ENCODE data around the gene AFDN.
A peak's percentile ranks its signal among the peaks of the same experiment; 100 is the strongest.

The AFDN gene

DNA sequence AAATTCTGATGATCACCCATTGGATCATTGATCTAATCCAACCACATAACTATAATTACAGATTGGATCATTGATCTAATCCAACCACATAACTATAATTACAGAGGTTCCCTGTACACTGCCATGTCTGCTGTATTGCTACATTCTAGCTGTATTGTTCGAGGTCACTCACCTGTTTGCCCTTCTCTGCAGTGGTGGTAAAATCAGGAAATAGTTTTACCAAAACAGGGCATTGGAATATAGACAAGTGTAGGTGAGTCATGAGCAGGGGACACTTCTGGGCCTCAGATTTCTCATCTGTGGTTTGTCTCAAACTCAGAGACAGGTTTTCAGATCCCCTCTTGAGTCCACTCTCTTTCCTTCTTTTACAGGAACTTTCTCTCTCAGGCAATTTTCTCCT lies 9.0 kb upstream of the AFDN start:
- DNase-seq (ENCODE audit: low read depth), result no peak

DNA sequence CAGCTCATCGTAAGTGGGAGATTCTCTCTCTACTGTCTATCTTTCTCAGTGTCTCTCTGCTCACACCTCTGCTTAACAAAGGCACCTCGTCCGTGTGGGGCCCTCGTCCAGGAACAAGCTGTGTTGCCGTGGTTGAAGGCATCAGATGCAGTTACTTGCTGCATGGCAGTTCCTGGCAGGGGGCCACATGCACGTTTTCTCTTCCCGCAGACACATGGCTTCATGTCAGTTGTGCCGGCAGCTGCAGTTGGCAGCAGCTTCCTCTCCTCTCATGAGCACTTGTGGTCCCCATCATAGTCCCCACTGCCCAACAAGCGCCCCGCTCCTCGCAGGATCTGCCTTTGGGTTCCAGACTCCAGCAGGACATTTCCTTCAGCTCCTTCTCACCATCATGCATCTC lies 7.1 kb upstream of the AFDN start:
- no peak for DNase-seq (ENCODE audit: low read depth)

DNA sequence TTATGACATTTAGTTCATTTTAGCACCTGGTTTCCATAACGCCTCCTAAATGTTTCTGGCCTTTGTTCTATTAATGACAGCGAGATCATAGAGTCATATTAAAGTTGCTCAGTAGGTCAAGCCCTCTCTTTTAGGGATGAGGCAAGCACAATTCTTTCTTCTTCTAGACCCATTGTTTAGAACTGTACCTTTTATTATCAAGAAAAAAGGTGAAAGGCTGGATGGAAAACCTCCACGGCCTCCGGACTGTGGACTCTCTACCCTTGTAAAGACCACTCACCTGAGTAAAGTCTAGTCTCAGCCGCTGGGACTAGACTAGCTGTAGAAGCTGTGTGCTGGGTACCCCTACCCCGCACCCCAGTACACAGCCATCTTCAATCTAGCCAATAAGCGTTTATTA lies 6.0 kb upstream of the AFDN start:
- DNase-seq (ENCODE audit: low read depth), result no peak

DNA sequence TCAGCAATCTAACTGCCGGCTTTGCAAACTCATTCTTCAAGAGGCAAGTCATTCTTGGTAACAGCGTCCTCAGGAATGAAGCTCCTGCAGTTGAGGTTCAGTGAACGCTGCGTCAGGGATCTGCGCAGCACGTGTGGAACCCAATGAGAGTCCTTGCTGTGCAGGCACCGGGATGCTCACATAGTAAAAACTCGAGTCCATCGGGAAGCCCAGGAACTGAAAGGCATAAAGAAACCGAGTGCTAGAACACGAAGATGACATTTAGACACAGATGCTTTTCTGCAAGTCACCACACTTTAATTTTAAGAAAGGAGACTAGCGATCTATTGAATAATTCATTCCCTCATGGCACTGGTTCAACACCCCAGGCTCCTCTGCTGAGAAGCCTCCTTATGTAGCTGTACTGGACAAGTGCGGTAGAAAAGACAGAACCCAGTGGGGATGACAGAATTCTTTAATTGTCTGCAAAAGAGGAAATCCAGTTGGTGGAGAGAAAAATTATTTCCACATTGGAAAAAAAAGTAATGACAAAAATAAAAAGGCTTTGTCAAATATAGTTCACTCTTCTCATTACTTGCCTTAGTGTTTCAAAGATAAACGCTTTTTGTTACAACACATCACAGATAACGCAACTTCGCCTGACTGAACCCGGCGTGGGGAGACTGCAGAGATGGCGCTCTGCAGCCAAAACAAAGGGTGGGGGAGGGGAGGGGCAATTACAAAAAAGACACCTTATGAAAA lies 1.9 kb upstream of the AFDN start:
- no peak for DNase-seq (ENCODE audit: low read depth)

DNA sequence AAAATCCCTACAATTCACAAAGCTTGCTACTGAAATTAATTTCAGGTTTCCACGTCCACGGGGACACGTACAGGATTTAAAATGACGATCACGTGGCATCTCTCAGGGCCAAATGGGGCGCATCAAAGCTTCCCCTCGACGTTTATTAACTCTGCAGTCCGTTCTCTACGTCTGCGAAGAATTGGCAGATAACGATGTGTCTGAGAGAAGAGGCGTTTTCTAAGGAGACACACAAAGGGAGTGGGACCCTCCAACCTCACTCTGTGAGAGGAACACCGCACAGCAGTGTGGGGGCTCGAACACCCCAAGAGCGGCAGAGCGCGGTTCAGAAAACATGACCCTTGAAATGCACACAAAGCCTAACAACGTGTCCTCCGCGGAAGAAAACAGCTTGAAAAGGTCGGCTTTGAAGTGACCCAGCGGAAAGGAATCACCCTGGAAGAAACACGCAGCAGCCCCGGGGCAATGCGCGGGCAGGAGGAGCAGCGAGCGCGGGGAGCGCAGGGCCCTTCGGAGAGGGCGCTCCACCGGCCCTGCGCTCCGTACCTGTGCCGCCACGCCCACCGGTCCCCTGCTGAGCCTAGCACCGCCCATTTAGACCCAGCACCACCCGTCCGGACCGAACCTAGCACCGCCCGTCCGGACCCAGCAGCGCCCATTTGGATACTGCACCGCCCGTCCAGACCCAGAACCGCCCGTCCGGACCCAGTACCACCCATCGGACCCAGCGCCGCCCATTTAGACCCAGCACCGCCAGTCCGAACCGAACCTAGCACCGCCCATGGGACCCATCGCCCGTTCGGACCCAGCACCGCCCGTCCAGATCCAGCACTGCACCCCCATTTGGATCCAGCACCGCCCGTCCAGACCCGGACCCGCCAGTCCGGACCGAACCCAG lies 1.1 kb upstream of the AFDN start:
- DNase-seq (ENCODE audit: low read depth), result no peak

DNA sequence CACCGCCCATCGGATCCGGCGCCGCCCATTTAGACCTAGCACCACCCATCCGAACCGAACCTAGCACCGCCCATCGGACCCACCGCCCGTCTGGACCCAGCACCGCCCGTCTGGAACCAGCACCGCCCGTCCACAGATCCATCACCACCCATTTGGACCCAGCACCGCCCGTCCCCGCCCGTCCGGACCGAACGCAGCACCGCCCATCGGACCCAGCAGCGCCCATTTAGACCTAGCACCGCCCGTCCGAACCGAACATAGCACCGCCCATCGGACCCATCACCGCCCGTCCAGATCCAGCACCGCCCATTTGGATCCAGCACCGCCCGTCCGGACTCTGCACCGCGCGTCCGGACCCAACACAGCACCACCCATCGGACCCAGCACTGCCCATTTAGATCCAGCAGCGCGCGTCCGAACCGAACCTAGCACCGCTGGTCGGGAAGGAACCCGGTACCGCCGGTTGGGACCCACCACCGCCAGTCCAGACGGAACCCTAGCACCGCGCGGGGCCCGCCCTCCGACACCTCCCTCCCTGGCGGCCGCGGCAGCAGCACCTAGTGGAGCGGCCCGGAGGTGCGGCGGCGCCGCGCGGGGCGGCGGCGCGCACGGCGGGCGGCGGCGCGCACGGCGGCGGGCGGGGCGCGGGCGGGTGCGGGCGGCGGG lies 348 bp upstream of the AFDN start:
- DNase-seq (ENCODE audit: low read depth), result peak; percentile 53

DNA sequence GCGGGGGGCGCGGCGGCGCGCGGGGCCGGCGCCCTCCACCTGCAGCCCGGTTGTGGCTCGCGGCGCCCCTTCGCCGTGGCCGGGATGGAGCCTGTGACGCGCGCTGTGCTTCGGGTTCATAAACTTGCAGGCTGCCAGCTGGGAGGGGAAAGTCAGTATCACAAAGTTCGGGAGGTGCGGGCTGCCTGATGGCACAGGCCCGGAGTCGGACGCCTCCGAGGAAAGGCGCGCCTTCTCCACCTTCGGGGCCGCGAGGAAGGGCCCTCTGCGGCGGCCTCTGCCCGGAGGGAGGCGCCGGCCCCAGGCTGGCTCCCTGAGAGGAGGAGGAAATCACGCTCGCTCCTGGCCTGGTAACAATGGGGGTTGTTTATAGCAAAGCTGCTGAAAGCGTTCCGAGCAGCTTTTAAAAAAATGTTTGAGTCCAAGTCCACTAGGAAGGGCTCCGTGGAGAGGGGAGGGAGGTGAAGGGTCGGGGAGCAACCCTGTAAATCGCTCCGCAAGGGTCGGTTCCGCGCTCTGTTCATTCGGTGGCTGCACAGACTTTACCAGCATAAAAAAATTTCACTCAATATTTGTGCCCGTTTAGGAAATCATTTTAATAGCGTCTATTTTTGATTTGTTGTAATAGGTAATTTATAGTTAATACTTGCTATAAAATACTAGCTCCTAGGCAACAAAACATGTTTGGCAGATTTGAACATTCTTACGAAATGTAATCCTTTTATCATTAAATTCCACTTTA lies 1.0 kb downstream of the AFDN start:
- DNase-seq (ENCODE audit: low read depth), result no peak

DNA sequence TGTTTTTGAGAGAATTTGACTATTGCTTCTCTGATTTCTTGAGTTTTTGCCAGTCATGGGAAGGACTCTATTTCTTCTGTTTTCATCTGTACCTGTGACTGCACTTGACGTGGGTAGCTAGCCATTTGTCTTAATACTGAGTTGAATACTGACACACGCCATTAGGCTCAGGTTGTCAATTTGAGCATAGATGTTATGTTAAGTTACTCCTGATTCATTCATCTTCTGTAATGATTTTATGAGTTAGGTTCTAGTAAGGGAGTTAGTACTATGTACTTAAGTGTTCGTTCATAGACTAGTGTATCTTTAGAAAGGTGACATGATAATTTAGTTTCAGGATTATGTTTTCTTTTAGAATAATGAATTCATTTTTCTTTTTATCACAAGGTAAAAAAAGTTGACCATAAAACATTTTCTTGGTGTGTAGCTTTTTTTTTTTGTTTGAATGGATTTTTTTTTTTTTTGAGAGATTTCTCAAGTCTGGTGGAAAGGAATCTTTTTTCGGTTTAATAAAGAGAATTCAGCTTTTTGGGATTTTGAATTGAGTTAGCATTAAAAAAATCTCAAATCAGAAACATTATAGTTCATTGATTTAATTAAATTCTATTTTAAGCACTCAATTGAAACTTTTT lies 1.7 kb downstream of the AFDN start:
- DNase-seq (ENCODE audit: low read depth), result no peak

DNA sequence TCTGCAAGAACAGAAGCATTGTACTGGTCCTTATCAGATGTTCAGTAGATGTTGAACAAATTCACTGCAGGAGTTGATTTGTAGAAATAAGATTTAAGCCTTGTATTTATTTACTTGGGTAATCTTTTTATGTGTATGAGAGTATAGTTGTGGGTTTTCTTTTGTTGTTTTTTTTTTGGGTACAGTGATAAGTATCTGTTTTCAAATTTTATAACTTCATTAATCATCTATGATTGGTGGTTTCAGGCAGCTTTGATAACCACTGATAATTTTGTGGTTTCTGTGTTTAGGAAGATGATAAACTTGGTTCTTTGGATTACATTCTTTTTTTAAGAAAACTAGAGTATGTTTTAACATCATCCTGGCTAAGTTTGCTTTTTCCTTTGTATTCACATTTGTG lies 2.8 kb downstream of the AFDN start:
- no peak for DNase-seq (ENCODE audit: low read depth)

DNA sequence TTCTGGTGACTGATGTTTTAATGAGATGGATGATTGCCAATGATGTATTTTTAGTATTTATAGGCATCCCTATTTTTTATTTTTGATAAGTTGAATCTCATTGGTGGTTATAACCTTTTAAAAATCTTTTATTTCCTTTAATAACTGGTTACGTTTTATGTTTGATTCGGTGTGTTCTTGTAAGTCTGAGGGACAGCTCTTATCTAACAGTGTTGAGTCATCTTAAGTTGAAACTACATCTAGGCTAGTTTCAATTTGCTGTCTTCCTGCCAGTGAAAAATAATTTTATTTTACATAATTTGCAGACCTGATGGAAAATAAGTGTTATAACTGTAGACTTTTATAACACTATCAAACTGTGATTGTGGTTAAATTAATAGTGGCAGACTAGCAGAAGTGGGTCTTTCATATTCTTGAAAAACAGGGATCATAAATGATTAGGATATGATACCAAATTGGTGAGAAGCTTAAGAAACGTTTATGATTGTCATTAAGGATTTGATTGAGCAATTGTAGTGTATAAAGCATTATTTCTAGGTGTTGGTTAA lies 4.6 kb downstream of the AFDN start:
- no peak for DNase-seq (ENCODE audit: low read depth)

DNA sequence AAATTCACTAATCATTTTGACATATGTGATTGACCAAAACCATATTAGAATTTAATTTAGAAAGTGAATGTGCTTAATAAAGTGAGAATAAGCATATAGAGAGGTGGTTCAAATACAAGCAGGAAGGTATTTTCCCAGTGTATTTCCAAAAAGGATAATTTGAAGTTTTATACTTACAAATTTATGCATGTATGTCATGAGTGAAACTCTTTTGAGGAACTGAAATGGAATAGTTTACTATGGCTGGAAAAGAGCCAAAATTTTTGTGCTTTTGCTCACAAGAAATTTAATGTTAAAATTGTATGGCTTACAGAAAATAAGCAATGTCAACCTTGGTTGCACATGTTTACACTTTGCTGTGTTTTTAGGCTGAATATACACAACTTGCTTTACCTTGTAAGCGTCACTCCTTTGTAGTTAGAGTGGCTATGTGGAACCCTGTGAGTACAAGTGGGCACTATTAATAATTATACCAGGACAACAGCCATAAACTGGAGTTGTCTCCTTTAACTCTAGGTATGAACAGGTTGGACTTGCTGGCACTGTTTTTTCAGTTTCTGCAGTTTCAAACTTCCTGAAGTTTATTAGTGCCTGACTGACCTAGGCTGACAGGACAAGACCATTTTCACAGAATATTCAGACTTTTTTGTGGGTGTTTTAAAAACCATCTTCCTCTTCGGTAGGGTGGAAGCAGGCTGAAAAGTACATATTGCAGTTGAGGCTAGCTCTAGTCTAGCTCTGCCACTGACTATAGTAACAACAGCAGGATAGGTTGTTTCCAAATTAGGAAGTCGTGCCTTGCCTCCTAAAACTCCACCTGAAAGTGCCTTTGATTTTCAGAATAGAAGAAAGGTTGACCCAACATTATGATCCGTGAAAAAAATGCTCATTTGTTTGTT lies 6.0 kb downstream of the AFDN start:
- DNase-seq (ENCODE audit: low read depth), result no peak

DNA sequence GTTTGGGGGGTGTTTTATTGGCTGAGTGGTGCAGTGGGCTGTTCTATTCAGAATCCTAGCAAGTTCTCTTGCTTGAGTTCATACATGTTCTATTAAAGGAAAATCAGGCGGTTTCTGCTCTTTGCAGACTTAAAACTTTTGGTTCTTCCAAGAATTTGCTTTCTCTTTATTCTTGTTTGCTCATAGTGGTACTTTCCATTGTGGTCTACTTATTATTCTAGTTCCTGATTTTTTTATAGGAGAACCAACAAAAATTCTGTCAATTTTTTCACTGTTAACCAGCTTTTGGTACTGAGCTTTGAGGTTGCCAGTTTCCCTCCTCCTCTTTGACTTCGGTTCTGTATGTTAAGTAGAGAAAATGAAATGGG lies 6.7 kb downstream of the AFDN start:
- DNase-seq (ENCODE audit: low read depth), result no peak

DNA sequence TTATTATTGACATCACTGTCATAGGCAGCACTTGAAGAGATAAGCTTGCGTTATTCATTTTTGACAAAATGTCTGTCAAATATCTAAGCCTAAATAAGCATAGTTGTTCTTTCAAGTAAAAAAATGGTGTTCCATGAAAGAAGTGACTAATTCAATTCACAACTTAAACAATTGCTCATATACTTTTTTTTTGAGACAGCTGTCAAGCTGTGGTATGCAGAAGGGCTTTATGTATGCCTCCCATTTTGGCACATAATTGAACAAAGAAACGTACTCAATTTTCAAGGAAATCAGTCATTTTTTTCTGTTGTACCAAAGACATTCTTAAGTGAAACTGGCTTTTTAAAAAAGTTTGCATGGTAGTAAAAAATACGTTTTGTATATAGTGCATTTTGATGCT lies 8.5 kb downstream of the AFDN start:
- no peak for DNase-seq (ENCODE audit: low read depth)

DNA sequence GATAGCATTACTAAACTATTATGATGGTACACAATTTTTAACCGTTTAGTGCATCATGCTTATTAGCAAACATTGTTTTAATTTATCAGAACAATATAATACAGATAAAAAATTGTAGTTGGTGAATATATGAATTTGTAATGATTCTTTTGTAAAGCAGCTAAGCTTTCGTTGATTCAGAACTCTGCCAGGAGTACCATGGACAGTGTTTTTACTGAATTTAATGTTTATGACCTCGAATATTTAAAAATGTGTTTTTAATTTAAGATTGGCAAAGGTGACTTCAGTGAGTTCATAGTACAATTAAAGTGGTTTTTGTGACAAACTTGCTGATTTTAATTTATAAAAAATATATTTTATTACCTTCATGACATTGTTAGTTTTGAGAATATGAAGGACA lies 10.0 kb downstream of the AFDN start:
- no peak for DNase-seq (ENCODE audit: low read depth)

DNA sequence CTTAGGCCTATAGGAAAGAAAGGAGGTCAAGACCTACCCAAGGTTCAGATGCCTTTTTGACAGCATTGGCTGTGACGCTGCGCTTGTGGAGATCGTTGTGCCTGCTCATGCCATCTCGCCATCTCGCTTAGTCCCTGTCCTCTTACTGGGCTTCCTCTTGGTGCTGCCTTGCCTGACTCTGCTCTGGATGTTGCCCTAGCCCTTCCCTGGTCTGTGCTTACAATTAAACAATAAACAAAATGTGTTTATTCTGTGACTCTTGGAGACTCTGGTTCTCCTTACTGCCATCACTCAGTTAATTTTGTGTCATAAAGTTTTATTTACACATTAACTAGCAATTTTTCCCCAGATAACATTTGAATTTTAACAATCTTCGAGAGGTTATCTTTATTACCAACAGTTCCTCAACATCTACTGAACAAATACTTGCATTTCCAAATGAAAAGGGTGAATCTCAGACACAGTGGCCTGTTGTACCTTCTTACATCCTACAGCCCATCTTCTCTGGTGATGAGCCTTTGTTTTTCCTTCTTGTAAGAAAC lies 11.6 kb downstream of the AFDN start:
- DNase-seq (ENCODE audit: low read depth), result no peak

DNA sequence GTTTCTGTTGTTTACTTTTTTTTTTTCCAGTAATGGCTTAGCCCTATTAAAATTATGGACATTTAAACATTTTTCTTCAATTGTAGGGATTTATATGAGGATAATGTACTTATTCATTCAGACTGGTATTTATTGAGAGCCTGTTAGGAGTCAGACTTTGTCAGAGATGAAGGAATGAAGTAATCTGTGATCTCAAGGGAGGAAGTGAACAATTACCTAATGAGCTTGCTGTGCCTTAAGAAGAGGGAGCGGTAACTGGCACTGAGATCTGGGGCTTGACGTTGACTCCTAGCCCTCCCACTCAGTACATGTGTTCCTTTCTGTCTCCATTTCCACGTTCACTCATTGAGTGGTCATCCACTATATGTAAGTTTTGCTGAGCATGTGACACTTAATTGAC lies 12.6 kb downstream of the AFDN start:
- no peak for DNase-seq (ENCODE audit: low read depth)

DNA sequence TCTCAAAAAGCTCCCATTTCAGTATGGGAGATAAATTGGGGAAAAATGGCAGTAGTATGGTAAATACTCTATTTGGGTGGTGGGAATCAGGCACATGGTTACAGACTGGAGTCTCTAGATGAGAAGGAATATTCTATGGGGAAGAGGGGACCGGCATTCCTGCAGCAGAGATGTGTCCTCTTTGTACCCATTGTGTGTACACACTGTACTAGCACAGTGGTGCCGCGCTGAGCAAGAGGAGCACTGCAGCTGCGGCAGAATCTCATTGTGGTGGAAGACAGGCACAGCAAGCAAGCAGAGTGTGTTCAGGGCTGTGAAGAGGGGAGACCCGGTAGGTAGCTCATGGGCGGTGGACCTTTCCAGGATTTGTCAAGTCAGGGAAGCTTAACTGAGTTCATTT lies 13.0 kb downstream of the AFDN start:
- no peak for DNase-seq (ENCODE audit: low read depth)

DNA sequence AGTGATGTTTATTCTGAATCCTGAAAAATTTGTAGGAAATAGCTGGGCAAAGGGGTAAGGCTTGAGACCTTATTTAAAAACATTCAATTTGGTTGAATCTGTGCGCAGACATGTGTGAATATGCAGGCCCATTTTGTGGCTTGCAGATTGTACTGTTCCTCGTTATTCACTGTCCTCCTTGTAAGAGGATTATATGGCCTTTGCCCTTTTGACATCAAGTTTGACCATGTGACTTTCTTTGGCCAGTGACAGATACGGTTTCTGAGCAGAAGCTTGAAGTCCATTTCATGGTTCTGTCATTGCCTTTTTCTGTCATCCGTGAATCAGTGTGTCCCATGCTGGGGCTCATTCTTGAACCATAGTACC lies 13.4 kb downstream of the AFDN start:
- DNase-seq (ENCODE audit: low read depth), result no peak

DNA sequence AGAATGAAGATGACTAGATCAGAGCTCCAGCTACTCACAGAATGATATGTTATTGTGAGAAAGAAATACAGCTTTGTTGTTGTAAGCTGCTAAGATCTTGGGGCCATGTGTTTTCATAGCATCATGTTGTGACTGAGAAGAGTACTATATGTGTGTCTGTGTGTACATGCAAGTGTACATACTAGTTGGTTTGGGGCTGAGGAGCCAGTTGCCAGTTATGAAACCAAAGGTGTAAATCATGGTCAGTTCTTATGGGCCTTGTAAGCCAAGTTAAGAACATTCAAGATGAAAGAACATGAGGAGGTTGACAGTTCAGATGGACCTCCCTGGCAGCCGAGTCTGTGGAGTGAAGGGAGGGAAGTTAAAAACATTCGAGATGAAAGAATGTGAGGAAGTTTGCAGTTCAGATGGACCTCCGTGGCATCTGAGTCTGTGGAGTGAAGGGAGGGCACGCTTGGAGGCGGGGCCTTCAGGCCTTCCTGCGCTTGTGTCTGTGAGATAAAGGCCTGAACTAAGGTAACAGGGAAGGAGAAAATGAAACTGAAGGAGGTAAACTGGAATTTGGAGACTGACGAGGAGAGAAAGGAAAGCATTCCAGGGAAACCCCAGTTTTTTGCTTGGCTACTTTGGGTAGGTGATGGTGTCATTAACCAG lies 13.9 kb downstream of the AFDN start:
- no peak for DNase-seq (ENCODE audit: low read depth)

DNA sequence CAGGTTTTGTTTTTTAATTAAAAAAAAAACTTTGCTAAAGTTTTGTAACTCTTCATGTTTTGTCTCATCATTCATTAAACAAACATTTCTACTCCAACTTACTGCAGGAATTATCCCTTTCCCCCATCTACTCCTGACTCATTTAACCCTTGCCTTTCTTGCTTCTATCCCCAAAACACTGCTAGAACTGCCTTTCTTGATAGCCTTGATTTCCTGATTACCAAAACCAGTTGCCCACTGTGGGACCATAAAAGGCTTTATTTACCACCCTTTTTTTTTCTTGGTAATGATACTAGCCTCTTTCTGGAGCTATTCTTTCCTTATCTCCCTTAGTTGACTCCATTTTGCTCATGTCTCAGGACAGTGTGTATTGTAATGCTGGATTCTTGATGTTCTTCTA lies 15.3 kb downstream of the AFDN start:
- no peak for DNase-seq (ENCODE audit: low read depth)

All from stimulated activated CD4-positive, alpha-beta T cell treated with anti-CD3 and anti-CD28 coated beads, Interleukin-2, amount 100 ng/mL, for 4 hours (primary cell).